OCI-LY3 (cell line): ENCODE measurements around the gene MACROD1.

Experiments
- H2AFZ ChIP-seq: fragments of 200-600, 300-600 bp; shearing (Covaris generic); 2 replicates; pipeline ENCODE4 v1.6.0; 2014; ENCODE audit warnings: antibody characterized with exemption, low read depth, low read length
- H3K27ac ChIP-seq: fragments of 200-600, 300-600 bp; sonication (generic); 2 replicates; pipeline ENCODE4 v1.5.1; 2014; ENCODE audit warnings: mild to moderate bottlenecking, low read length, moderate library complexity, mixed read lengths
- H3K27me3 ChIP-seq: fragments of 200-600, 300-600 bp; sonication (generic); 2 replicates; pipeline ENCODE4 v1.6.1; 2014; ENCODE audit warnings: low read depth, low read length, mixed read lengths
- H3K36me3 ChIP-seq: fragments of 200-600, 300-600 bp; sonication (generic); replicated peaks from 2 replicates; pipeline ENCODE3; 2014; ENCODE audit warnings: low read depth, low read length, mixed read lengths
- H3K4me1 ChIP-seq: fragments of 300-600, 200-600 bp; sonication (generic); 2 replicates; pipeline ENCODE4 v1.6.1; 2014; ENCODE audit warnings: low read length, mixed read lengths
- H3K4me2 ChIP-seq: fragments of 200-600, 300-600 bp; sonication (generic); 2 replicates; pipeline ENCODE4 v1.6.1; 2014; ENCODE audit warnings: low read length, mixed read lengths
- H3K4me3 ChIP-seq: fragments of 300-600, 200-600 bp; sonication (generic); 2 replicates; pipeline ENCODE4 v1.5.1; 2014; ENCODE audit warnings: antibody characterized with exemption, mild to moderate bottlenecking, low read length, moderate library complexity
- H3K79me2 ChIP-seq: fragments of 300-600, 200-600 bp; shearing (Covaris generic); 2 replicates; pipeline ENCODE4 v1.6.1; 2014; ENCODE audit warnings: mild to moderate bottlenecking, low read length, mixed read lengths
- H3K9ac ChIP-seq: fragments of 300-600, 200-600 bp; shearing (Covaris generic); 2 replicates; pipeline ENCODE4 v1.6.0; 2014; ENCODE audit warnings: mild to moderate bottlenecking, low read length, moderate library complexity
- H3K9me3 ChIP-seq: fragments of 200-600, 300-600 bp; shearing (Covaris generic); 2 replicates; pipeline ENCODE4 v1.6.1; 2014; ENCODE audit warnings: low read length, mixed read lengths; ENCODE audit not compliant: insufficient read depth
- H4K20me1 ChIP-seq: fragments of 200-600, 300-600 bp; sonication (generic); 2 replicates; pipeline ENCODE4 v1.6.1; 2016; ENCODE audit warnings: low read length, mixed read lengths; ENCODE audit not compliant: insufficient read depth
- CTCF ChIP-seq: fragments of 200-600, 300-600 bp; sonication (generic); IDR thresholded peaks from 2 replicates; pipeline ENCODE4 v1.5.1; 2014; ENCODE audit warnings: antibody characterized with exemption, low read length, low read depth
- EZH2phosphoT487 ChIP-seq: fragments of 200-600 bp; shearing (Covaris generic); IDR thresholded peaks from 2 replicates; pipeline ENCODE4 v1.6.1; 2018; ENCODE audit warnings: antibody characterized with exemption, mixed run types, low read depth

MACROD1 gene

GRCh38 chr11:64069401-64070313, 96.3 kb downstream of the MACROD1 start:
- Histone ChIP-seq H3K36me3 (no peaks in the 10 kb centered on the region), H3K27me3 (no peaks in the 10 kb centered on the region), H4K20me1 (no peaks in the 10 kb centered on the region), H3K9ac (no peak overlapping the region), H3K4me1 (no peaks in the 10 kb centered on the region), H3K9me3 (no peaks in the 10 kb centered on the region), H3K27ac (no peak overlapping the region), H2AFZ (no peak overlapping the region), H3K79me2 (no peaks in the 10 kb centered on the region), H3K4me3 (no peak overlapping the region), H3K4me2 (no peak overlapping the region)
- TF ChIP-seq EZH2phosphoT487 (no peak), CTCF (no peak)

GRCh38 chr11:64068705-64069400, 97.1 kb downstream of the MACROD1 start:
- TF ChIP-seq CTCF = no peak
- Histone ChIP-seq H3K36me3 (no peaks in the 10 kb centered on the region), H3K4me2 (no peak overlapping the region), H3K4me3 (no peak overlapping the region), H3K27ac (no peak overlapping the region), H4K20me1 (no peaks in the 10 kb centered on the region), H3K79me2 (no peaks in the 10 kb centered on the region), H3K27me3 (no peaks in the 10 kb centered on the region), H2AFZ (no peak overlapping the region), H3K9me3 (no peaks in the 10 kb centered on the region), H3K9ac (no peak overlapping the region), H3K4me1 (no peaks in the 10 kb centered on the region)

GRCh38 chr11:64067230-64067993, 98.5 kb downstream of the MACROD1 start:
- no peak overlapping the region for H3K4me2 ChIP-seq
- 0 out of 2 replicates have a peak, but pooled peaks cover 8% of the 10 kb centered on the region for H4K20me1 ChIP-seq

More at GRCh38 chr11:64067230-64067993, 98.5 kb downstream of the MACROD1 start:
- H3K4me3 ChIP-seq = no peak overlapping the region
- no peak overlapping the region for H3K27ac ChIP-seq
- no peak for TF ChIP-seq EZH2phosphoT487
- no peak for TF ChIP-seq CTCF
- H3K79me2 ChIP-seq = no peaks in the 10 kb centered on the region
- H3K36me3 ChIP-seq = no peaks in the 10 kb centered on the region
- H3K4me1 ChIP-seq = no peaks in the 10 kb centered on the region
- H2AFZ ChIP-seq = no peak overlapping the region
- no peak overlapping the region for H3K9ac ChIP-seq
- H3K9me3 ChIP-seq = no peaks in the 10 kb centered on the region
- no peaks in the 10 kb centered on the region for H3K27me3 ChIP-seq
